Measurements from ENCODE around the gene KNDC1.
"Not testable (repeated sequence)": the region's sequence is repeated elsewhere in the genome, so short reads cannot be mapped to it uniquely, and the experiment has no call there.

Gene KNDC1

DNA sequence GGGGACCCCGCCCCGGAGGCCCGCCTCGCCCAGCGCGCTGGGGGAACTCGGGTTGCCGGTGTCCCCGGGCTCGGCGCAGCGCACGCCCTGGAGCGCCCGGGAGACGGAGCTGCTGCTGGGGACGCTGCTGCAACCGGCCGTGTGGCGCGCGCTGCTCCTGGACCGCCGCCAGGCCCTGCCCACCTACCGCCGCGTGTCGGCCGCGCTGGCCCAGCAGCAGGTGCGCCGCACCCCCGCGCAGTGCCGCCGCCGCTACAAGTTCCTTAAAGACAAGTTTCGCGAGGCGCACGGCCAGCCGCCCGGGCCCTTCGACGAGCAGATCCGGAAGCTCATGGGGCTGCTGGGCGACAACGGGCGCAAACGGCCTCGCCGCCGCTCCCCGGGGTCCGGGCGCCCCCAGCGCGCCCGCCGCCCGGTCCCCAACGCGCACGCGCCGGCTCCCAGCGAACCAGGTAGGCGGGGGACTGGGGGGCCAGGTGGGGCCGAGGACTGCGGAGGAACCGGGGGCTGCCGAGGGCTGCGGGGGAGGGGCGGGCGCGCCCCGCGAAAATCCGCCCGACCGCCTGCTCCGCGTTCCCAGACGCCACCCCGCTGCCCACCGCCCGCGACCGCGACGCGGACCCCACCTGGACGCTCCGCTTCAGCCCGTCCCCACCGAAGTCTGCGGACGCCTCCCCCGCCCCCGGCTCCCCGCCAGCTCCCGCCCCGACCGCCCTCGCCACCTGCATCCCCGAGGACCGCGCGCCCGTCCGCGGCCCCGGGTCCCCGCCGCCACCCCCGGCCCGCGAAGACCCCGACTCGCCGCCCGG lies 70.6 kb downstream of the KNDC1 start:
- DNase-seq, result peak in 6 of 10 donors; percentile 18 to 90 (median 66)
- intact Hi-C loops (cut with DNase I), result no loop called here

DNA sequence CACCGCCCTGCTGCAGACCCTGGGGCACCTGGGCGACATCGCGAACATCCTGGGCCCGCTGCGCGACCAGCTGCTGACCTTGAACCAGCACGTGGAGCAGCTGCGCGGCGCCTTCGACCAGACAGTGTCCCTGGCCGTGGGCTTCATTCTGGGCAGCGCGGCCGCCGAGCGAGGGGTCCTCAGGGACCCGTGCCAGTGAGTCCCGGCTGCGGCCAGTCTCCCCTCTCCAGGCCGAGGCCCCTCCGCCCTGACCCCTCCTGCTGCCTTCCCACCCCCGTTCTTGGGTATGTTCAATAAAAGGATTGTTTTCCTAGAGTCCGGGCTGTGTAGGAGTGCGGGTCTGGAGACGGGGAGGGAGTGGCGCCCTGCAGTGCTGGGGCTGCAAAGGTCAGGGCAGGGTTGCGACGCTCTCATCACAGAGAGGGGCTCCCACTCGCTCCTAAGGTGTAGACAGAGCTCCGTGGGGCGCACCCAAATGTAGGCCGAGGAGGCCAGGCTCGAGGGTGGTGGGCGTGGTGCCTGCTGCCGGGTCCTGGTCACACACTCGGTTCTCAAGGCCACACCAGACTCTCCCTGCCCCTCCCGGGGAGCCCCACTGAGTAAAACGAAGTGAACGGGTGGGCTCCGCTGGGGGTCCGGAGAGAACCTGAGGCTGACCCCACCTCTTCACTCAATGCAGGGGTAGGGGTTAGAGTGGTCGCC lies 71.4 kb downstream of the KNDC1 start:
- DNase-seq, result no peak
- intact Hi-C loops (cut with DNase I), result no loop called here

DNA sequence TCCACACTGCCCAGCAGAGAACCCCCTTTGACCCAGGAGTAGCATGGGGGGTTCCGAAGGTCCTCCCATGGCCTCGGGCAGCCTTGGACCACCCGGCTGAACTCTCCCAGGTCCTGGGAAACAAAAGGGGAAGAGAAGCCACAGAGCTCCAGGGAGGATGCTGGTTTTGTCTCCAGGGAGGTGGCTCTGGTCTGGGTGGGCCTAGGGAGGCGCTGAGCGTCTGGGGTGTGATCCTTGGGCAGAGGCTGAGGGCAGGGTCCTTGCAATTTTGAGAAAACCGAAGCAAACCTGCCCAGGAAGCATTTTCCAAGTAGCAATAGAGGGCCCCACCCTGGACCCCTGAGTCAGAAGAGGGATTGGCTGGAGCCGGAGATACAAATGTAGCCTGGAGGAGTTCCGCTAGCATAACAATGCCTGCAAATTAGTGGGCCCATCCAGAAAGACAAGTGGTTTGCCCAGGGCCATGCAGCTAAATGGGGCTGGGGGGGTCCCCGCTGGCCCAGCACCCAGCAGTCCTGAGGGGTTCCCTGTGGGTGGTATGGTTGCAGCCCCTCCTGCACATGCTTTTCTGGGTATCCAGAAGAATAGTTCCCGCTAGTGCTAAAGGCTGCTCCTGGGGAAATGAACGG lies 72.0 kb downstream of the KNDC1 start:
- intact Hi-C loops (cut with DNase I), result no loop called here
- DNase-seq, result no peak

GRCh38 chr10:133234796-133235195 lies 74.8 kb downstream of the KNDC1 start:
- DNase-seq; intact Hi-C loops (cut with DNase I): not testable (repeated sequence)

DNA sequence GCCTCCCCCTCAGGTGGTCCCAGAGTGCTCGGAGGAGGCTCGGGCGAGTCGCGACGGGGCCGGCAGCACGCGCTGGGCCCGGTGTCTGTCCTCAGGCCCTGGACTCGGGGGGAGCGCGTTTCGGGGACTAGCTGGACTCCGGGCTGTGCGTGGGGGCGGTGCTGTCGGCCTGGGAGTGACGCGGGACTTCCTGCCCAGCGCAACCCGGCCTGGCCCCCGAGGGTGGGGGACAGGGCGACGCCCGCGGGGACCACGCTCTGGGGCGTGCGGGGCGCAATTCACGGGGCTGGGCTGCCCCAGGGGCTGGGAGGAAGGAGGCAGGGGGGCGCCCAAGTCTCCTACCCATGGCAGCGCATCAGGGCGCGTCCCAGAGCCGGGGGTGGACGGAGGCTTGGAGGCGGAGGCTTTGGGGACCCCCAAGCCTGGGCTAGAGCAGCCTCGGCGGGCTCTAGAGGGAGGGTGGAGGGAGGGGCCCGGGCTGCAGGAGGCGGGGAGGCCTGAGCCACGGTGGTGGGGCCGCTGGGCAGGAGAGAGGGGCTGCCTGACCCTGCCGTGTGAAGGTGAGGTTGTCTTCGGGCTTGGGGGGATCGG lies 75.3 kb downstream of the KNDC1 start:
- no peak for DNase-seq
- intact Hi-C loops (cut with DNase I), result no loop called here

GRCh38 chr10:133235932-133236331 lies 75.9 kb downstream of the KNDC1 start:
- intact Hi-C loops (cut with DNase I), result no loop called here
- DNase-seq, result no peak

DNA sequence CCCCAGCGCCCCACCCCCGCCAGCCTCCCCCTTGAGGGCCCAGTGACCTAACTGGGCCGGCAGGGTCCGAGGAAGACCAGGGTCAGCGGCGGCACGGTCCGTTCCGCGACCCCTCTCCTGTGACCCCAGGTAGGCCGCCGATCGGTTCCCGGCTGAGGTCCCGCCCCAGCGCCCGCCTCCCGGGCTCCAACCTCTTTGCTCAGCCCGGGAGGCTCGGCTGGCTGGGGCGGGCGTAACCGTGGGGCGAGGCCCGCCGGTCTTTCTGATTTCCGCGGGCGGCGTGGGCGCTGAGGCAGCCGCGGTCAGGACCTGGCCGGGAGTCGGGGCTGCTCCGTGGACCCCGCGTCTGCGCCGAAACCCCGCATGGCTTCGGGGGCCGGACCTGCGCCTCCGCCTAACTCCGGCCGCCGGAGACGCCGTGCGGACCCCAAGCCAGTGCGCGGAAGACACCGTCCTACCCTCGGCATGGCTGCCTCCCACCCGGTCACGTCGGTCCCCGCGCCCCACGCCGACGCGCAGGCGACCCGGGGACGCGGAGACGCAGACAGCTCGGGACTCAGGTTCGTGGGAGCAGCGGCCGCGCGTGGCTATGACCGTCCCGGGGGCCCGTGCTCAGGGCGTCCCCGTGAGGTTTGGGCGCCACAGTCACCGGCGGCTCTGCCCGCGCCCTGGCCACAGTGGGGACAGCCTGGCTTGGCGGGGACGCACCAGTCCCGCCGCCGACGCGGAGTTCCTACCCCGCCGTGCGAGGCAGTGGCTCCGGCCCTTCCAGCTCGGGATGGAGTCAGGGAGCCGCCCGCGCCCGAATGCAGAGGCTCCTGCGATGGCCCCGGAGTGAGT lies 76.6 kb downstream of the KNDC1 start:
- no peak for DNase-seq
- intact Hi-C loops (cut with DNase I), result no loop called here

GRCh38 chr10:133237241-133237587 lies 77.2 kb downstream of the KNDC1 start:
- DNase-seq, result no peak
- intact Hi-C loops (cut with DNase I), result no loop called here

- intact Hi-C loops (cut with DNase I), result no loop called here
- no peak for DNase-seq
These were observed 77.8 kb downstream of the KNDC1 start, which contains the start of gene VENTX for GRCh38 chr10:133237588-133238465. Gene VENTX (plus strand): TSS chr10:133237855. CDS start chr10:133237915, 60 bp downstream.

DNA sequence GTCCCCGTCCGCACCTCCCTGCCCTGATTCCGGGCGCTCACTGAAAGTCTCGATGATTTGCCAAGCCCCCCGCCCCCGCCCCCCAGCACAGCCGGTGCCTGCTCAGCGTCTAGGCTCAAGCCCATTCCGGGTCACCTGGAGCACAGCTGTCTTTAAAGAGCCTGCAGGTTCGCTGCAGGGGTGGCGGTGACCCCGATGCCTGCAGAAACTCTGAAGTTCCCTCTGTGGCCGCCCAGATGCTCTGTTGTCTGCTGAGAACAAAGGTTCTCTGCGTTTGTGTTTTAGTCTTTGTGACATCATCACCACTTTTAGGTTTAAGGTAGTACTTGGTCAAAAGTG lies 78.4 kb downstream of the KNDC1 start:
- intact Hi-C loops (cut with DNase I), result no loop called here
- DNase-seq, result no peak

DNA sequence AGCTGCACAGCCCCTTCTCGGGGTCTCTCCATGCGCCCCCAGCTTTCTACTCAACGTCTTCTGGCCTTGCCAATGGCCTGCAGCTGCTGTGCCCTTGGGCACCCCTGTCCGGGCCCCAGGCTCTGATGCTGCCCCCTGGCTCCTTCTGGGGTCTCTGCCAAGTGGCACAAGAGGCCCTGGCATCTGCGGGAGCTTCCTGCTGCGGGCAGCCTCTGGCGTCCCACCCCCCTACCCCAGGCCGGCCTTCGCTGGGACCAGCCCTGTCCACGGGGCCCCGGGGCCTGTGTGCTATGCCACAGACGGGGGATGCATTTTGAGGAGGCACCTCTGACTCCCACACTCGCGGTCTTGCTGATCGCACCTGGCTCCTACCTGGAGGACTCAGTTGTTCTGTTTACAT lies 80.0 kb downstream of the KNDC1 start:
- intact Hi-C loops (cut with DNase I), result no loop called here
- no peak for DNase-seq

DNA sequence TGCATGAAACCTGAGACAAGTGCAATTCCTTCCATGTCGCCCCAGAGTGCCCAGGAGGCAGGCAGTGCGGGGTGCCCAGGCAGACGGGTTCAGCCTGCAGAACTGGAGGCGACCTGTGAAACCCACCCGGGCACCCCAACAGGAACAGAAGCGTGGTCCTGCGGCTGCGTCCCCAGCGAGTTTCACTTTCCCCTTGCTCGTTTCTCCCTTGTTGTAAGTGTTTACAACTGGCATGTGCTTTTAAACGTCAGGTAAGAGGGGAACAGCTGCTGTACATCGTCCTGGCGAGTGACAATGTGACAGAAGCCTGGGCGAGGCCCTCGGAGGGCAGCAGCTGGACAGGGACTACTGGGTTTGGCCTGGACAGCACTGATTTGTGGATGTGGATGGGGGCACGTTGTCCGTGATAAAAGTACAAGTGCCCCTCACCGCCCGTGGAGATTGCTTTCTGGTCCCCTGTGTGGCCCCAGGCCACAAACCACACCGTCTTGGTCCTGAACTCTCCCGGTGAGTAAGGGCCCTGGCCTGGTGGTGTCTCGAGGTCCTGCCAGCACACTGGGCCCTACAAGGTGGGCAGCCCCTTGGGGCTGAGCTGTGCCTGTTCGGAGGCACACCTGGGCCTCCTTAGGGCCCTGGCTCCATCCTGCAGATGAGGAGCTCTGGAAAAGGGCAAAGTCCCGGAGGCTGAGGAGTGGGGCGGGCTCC lies 81.6 kb downstream of the KNDC1 start:
- intact Hi-C loops (cut with DNase I), result no loop called here
- no peak for DNase-seq

DNA sequence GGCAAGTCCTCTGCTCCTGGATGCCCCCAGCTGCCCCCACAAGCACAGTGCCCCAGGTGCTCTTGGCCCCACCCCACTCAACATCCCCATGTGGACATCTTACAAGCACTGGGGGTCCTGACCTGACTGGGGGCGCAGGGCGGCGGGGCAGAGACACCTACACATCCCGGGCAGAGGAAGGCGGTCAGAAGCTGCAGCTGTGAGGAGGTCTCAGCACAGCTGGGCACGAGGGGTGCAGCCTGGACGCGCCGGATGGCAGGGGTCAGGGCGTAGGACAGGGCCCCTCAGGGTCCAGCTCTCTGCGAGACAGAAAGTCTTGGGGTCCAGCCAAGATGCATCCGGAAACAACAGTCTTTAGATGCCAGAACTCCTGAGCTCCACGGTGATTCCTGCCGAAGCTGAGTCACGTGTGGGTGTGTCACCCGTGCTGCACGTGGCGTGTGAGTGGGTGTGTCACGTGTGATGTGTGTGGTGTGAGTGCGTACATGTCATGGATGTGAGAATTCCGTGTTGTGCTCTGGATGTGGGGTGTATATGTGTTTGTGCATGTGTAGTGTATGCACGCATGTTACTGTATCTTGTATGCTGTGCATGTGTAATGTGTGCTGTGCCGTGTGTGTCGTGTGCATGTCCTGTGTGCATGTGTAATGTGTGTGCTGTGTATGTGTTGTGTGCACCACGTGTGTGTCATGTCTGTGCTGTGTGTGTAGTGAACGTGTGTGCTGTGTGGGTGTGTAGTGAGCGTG lies 82.8 kb downstream of the KNDC1 start:
- intact Hi-C loops (cut with DNase I), result no loop called here
- DNase-seq, result no peak

DNA sequence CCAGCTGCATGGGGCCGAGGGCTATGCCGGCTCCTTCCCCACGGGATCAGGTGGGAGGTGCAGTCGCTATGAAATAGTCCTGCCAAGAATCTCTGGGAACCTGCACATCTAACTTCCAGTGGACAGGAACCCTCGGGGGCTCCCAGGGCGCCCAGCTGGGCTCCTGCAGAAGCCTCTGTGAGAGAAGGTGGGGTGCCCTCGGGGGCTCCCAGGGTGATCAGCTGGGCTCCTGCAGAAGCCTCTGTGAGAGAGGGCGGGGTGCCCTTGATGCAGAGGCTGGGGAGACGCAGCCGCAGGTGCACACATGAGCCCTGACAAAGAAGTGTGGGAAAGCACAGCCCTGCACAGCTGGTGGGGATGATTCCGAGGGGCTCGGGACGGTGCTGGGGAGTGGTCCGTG lies 83.6 kb downstream of the KNDC1 start:
- DNase-seq, result no peak
- intact Hi-C loops (cut with DNase I), result no loop called here

GRCh38 chr10:133245439-133246235 lies 85.6 kb downstream of the KNDC1 start:
- intact Hi-C loops (cut with DNase I), result no loop called here
- no peak for DNase-seq

GRCh38 chr10:133246236-133246626 lies 86.2 kb downstream of the KNDC1 start:
- intact Hi-C loops (cut with DNase I), result no loop called here
- no peak for DNase-seq

GRCh38 chr10:133247681-133248333 lies 87.8 kb downstream of the KNDC1 start:
- intact Hi-C loops (cut with DNase I), result no loop called here
- DNase-seq, result no peak
